HG02610 (cell line): Measurements from ENCODE around the gene MAPK8.

Experiments
- ATAC-seq: cut with Tn5 transposase; IDR thresholded peaks from one replicate; pipeline ENCODE4 v1.9.1; 2021; ENCODE audit warnings: mild to moderate bottlenecking, moderate library complexity; ENCODE audit not compliant: unreplicated experiment

Gene MAPK8

DNA sequence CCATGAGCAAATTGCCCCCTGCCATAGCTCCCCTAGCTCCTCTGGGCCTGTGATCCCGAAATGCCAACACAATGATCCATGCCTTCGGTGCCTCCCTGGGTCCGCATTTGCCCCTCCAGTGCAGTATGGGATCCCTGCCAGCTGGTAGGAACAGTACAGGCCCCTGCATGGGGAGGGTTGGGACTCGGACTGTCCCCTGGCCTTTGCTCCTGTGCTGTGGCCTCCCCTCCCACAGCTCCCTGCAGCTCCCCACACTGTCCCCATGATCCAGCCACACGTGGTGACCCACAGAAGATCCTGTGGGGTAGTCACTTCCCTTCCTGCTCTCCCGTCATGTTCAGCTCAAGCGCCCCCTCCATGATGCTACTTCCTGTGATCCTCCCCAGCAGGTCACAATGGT lies 140.3 kb downstream of the MAPK8 start:
- ATAC-seq = no peak

DNA sequence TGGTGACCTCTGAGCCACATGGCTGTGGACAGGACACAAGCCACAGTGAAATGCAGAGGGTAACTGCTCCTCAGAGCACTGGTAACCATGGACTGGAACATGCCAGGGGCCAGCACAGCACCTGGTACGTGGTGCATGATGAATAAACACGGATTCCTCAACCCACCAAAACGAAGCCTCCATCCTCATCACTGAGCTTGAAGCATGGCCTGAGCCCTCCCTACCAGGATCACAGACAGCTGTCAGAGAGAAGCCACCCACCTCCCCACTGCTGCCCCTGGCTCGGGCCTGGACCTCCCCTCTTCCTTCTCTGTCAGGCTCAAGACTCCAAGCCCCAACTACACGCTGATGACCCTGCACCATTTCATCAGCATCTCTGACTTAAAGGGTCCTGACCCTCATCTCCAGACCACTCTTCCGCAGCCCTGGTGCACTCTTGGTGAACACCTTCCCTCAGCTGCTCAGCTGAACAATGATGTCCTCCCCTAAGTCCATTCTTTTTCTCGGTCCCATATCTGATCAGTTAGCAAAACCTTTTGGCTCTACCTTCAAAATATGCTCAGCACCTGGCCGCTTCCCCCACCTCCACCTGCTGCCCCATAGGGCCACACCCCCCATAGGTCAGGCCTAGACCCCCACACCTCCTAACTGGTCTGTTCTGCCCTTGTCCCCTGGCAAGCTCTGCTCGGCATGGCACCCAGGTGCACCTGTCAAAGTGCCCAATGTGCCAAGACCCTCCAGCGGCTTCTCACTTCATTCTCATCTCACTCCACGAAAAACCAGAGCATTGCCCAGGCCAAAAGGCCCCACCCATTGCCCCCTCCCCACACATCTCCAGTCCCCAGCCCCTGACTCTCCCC lies 141.1 kb downstream of the MAPK8 start:
- no peak for ATAC-seq

DNA sequence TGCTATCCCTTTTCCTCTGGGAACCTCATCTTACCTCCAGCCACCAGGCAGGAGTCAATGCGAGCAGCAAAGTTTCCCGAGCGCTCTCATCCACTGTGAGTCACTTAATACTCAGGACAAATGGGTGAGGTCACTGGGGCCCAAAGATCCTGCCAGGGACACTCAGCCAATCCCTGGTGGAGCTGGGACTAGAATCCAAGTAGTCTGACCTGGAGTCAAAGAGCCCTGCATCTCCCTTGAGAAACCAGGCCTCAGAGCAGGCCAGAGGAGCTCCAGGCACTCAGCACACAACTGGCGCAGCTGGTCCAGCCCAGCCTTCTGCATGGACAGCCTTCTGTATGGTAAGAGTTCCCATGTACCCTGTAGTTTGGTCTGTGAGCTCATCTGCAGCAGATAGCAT lies 142.3 kb downstream of the MAPK8 start:
- no peak for ATAC-seq

DNA sequence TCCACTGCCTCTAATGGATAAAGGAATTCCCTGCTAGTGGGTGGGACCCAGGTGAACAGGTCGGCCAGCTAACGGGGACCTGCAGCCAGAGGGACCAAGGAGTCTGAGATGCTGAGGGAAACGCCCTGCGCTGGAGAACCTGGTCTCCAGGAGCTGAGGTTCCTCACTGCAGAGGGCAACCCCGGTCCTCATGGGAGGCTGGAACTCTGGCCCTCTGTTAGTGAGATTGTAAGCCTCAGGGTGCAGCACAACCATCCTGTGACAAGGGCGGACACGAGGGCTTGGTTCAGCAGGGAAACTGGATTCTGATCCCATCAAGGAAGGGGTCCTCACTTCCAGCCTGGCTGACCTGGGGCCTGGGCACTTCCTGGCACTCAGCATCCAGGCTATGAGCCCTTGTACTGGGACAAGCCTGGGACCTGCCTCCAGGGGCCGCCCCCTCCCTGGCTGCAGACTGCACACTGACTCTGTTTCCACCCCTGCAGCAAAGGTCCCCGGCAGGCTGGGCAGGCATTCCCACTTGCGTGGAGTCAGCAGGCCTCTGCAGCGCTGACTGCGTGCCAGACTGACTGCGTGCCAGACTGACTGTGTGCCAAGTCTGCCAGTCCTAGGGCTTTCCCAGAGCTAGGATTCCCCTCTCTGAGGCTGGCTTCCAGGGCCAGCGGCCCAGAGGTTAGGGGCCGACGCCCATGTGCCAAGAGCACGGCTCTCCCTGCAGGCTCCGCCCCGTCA lies 143.2 kb downstream of the MAPK8 start:
- ATAC-seq = no peak

DNA sequence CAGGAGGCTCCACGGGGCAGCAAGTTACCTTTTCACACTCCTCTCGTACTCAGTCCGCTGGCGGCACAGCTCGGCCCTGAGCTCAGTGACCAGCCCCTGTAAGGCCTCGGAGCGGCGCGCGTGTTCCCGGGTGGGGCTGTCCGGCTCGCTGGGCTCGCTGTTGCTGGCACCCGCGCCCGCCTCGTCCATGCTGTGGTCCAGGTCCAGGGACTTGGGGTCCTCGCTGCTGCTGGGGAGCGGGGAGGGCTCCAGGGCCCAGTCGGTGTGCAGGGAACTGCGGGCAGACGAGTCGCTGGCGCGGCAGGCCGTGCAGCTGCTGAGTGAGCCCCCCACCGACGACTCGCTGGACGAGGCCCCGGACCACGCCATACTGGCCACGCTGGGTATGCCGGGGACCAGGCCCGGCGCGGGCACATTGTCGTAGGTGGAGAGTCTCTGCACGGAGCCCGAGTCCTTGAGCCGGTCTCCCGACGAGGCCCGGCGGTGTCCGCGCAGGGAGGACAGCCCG lies 143.8 kb downstream of the MAPK8 start:
- ATAC-seq = no peak

DNA sequence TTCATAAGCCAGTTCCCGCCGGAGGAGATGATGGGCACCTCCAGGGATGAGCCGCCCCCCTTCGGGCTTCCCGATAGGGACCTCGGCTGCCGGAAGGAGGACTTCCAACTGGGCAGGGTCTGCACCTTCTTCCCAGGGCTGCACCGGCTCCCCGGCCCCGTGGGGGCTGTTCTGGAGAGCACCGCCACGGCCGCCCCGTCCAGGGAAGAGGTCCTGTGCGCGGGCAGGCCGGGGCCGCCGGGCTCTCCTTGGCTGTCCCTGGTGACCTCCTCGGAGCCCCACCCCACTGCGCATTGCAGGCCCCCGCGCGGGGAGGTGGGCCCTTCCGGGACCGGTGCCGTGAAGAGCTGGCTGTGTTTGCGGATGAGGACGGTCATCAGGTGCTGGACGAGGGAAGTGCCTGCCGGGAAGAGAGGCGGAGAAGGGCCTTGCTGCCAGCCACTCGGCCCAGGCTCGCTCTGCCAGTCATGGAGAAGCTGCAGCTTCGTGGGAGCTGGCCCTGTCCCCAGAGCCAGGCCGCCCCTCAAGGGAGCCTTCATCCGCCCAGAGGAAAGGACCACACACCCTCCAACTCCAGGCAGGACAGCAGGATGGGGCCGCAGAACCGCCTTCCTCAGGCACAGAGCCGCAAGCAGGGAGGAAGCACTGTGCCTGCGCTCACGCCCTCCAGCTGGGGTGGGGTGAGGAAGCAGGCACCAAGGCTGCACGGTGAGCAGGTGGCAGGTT lies 144.4 kb downstream of the MAPK8 start:
- ATAC-seq = no peak

DNA sequence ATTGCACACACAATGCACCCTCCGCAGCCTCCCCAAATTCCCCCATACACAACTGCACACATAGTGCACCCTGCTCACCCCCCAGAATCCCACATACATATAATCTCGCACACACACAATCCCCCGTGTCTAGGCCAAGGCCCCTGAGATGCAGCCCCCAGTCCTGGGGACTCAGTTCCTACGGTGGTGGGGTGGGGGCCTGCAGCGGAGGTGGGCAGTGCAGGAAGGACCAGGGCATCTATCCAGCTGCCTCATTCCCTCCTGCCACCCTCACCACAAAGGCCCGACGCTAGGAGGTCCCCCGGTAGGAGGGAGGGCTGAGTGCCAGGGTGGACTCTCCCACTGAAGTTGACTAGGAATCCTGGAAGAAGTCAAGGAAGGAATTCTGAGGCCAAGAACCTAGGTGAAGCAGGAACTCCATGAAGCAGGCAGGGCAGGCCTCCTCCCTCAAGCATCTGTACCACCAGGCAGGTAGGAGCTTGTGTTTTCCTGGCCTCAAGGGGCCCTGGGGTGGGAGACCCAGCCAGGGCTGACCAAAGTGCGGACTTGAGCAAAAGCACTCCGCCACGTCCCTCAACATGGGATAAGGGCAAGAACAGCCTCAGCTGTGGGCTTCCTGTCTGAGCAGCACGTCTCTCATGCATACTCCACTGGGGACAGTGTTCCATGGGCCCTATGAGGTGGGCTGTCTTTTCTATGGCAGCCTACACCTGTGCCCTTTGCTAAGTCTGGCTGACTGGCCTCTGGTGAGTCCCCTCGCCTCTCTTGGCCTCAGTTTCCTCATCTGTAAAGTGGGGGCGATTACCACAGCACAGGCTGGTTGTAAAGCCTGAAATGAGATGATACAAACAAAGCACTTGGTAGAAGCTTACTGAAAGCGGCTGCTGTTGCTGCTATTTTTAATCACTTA lies 145.7 kb downstream of the MAPK8 start:
- no peak for ATAC-seq

DNA sequence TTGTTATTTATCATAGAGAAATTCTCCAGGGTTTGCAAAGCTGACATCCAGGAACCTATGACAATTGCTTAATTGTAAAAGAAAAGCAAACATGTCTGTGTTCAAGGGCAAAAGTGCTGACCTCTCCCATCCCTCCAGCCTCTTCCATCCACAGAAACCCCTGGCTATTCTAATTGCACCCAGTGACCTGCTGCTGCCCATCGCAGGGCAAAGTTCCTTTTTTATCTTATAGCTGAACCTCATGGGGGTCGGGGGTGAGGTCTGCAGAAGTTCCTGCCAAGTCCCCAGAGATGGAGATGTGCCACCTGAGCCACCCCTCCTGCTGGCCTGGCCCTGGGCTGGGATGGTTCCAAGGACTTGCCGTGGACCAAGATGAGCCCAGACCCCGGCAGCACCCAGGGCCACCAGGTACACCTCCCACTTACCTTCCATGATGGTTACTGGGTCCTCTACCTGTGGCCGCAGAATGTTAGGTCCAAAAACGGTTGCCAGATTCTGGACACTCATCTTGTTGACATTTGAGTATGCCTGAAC lies 146.5 kb downstream of the MAPK8 start:
- ATAC-seq = no peak

DNA sequence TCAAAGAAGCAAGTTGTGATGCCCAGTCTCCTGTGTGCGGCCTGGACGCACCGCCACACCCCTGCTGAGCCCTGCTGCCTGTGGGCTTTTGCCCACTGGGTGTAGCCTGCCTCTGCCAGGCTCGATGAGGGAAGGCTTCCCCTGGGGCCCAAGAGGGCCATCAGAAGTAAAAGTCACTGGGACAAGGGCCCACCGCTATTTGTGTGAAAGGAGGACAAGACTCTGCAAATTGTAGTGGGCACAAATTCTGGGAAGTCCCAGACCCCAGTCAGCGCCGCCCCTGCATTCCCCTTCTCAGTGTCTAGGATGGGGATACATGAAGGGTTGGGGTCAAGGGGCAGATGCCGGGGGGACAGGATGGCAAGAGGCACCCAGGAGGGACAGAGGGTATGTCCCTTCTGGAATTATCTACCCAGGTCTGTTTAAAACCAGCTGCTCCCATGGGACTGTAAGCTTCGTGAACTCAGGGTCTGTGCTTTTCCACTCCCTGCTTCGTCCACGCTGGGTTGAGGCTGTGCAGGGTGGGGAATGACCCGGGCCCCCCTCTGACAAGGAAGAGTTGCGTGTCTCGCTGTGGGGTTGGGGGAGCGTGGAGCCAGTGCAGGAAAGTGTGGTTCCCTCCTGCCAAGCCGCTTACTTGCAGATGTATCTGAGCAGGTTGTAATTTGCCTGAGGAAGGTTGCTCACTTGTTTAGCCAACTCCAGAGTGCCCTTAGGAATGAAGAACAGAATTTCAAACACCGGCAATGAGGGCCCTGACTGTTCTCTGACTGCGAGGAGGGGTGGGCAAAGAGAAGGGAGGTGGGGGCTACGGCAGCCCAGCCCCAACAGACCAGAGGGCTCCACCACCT lies 147.2 kb downstream of the MAPK8 start:
- ATAC-seq = no peak

DNA sequence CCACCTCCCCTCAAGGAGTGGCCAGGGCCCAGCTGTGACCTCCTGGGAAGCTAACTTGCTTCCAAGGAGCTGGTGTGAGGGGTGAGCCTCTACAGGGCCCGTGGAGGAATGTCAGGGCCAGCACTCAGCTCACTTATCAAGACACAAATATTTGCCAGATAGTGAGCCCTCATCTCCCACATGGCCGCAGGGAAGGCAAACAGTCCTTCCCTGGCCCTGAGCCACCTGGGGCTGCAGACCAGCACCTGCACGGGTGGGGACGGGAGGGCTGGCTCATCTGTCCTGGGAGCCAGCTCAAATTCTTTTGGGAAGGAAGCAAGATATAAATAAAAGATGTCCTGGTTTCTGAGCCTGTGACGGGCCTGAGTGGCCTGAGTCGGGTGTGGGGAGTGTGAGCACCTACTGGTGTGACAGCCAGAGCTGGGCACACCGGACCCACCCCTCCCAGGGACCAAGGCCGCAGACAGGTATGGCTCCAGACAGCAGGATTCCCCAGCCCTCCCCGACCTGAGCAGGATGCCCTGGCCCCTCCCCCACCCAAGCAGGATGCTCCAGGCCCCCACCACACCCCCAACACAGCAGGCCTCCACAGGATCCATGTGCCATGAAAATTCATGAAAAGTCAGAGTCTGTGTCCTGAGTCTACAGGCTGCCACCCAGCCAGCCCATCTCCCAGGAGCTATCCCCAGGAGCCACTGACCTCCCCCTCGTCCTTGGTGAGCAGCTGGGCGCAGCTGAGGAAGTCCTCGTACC lies 148.0 kb downstream of the MAPK8 start:
- no peak for ATAC-seq

DNA sequence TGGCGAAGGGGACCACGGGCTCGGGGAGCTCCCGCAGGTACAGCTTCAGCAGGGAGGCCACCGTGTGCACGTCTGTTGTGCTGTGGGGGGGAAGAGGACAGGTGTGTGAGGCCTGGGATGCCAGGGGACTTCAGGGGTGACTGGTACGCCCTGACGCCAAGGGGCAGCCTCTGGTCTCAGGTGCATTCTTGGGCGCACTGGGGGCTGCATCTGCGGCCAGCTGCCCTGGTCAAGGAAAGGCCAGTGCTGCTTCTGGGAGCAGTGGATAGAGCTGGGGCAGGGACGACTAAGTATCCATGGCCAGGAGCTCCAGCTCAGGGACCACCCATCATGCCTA lies 148.5 kb downstream of the MAPK8 start:
- ATAC-seq = no peak

DNA sequence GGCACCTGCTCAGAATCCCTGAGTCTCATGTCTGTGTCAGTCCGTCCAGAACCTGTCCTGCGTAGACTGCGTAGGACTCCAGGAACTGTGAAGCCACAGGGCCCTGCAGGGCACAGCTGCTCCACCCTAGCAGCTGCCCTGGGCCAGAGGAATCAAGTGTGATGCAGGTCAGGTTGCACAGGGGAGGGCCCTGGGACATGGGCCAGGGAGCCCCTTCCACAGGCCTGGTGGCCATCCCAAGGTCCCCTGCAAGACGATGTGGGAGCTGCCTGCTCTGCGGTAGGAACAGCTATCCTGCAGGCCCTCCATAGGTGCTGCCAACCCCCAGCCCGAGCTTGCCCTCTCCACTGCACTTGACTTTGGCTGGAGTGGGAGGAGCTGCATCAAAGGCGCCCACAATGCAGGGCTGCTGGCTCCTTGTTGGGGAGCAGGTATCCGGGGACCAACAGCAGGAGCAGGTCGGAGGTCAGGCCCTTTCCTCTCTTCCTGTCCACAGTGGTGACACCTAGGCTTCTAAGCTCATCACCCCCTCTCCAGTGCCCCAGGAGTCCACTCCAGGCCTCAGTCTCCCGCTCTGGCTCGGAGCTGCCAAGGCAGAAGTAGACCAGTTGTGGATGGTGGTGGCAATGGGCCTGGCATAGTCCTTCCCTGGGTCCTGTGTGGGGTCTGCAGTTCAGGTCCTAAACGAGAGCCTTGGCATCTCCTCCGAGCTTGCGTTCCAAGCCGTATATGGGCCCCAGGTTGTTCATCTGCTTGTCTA lies 149.1 kb downstream of the MAPK8 start:
- ATAC-seq = no peak

DNA sequence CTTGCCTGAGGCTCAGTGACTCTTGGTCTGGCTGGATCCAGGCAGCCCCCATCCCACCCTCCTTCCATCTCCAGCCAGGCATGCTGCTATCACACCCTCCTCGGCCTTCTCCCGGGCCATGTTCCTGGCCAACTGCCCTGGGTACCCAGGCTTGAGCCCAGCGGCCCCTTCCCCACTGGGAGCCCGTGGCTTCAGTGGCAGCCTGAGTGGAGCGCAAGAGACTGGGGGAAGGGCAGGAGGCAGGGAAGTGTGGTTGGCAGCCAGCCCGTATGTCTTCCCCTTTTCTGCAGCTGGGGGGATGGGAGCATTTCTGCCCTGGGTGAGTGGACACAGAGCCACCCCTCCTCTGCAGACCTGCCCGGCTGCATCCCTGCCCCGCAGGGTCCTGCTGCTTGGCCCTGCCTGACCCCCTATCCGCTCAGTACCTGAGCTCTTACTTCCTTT lies 149.9 kb downstream of the MAPK8 start:
- no peak for ATAC-seq

DNA sequence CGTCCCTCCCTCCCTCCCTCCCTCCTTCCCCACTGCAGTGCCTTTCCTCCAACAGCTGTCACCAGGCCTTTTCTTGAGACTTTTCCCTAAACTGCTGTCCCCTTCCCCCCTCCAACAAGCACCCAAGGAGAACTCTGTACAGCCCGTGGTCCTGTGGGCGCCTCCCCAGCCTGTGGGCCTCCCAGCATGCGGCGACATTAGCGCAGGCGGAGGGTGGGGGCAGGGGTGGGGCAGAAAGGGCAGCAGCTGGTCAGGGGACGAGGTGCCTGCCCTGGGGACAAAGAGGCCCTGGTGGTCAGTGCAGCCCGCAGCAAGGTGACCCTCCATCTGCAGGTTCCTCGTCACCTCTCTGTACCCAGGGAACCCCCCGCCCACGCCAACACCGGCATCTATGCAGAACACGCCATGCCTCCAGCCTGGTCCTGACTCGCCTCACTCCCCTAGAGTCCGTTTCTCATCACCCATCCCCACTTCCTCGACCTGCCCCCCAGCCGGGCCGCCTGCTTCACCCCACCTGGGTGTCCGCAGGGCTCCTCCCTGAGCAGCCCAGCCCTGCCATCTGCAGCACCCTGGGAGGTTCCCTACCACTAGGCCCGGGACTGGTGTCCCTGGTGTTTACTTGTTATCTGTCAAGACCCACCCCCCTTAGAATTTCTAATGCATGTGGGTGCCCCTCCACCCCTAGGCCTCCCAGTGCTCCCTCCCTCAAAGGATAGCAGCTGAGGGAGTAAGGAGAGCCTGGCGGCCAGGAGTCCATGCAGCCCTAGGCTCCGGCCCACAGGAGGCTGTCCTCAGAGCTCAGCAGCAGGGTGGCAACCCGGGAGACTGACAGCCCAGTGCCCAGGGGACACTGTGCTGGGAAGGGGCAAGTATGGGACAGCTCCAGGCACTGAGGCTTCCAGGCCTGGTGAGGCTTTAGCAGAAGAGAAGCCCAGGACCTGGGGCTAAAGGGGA lies 150.6 kb downstream of the MAPK8 start:
- ATAC-seq = peak; percentile 42

DNA sequence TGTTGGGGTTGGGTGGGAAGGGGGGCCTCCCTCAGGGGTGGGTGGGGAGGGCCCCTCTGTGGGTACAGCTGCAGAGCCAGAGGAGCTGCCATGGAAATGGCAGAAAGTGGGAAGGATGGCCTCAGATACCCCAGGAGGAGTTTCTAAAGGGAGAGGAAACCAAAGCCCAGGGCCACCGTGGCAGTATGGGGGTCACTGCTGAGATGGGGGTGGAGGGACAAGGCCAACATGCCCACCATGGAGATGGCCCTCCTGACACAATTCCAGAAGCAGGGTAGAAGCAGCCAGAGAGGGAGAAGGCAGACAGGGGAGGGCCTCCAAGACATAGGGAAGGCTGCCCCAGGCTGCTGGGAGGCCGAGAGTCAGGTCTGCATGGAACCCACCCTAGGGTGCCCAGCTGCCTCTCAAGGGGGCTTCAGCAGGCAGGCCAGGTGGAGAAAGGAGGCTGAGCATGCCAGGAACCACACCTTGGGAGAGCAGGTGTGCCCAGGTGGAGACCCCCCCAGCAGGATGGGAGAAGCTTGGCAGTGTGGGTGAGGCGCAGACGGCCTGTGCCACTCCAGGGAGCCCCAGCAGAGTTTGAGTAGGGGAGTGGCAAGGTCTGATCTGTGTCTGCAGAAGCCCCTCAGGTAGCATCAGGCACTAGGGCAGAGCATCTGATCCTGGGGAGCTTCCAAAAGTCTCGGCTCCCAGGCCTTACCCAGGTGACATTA lies 151.6 kb downstream of the MAPK8 start:
- no peak for ATAC-seq

DNA sequence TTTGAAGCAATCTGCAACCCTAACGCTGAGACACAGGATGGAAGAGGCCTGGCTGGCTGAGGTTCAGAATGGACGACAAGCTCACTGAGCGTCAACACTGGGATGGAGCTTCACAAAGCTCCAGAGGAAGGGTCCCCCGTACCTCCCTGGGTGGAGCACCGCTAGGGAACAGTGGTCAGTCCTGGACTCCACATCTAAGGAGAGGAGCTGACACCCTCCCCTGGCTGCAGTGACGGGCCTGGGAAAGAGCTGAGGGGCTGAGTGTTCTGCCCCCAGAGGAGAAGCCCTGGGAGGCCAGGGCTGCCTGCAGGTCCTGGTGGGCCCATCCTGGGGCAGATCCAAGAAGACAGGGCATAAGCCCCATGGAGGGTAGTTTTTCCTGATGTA lies 152.2 kb downstream of the MAPK8 start:
- ATAC-seq = no peak
